ENCODE data around the gene SYNPR. TPM values are rescaled to one million over a fixed set of nuclear protein-coding genes. Genes with fewer than 3 reads are reported as not detected.
"Not testable (repeated sequence)": the region's sequence is repeated elsewhere in the genome, so short reads cannot be mapped to it uniquely, and the experiment has no call there.

Gene SYNPR
- total and polyA plus RNA-seq, 11 donors, result 0.11 to 1.0 (median 0.41) TPM; not detected in 7

DNA sequence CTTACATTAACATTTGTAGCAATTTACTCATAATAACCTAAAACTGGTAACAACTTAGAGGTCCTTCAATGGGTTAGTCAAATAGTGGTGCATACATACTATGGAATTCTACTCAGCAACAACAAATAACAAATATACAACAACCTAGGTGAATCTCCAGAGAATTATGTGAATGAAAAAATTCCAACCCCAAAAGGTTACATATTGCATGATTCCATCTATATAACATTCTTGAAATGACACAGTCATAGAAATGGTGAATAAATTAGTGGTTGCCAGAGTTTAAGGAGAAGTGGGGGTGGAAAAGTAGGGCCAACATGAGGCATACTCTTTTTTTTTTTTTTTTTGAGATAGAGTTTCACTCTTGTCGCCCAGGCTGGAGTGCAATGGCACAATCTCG is 361.7 kb downstream of the SYNPR start:
- H3K27me3 ChIP-seq, result peaks cover 0 to 2% (median 0%) of the 10 kb centered on the region in 9 donors
- ATAC-seq, result no peak
- no peaks in the 10 kb centered on the region for H3K4me1 ChIP-seq
- 82 to 93% (median 85%) methylated on average over 2 of the region's 2 CpGs for WGBS, 4 donors
- no peaks in the 10 kb centered on the region for H3K36me3 ChIP-seq
- no peak for DNase-seq
- intact Hi-C loops (cut with DNase I), result no loop called here
- no peak overlapping the region for H3K27ac ChIP-seq
- peaks cover 0 to 8% (median 0%) of the 10 kb centered on the region in 12 donors for H3K9me3 ChIP-seq
- no peak overlapping the region for H3K4me3 ChIP-seq
- TF ChIP-seq, protein P1, sequence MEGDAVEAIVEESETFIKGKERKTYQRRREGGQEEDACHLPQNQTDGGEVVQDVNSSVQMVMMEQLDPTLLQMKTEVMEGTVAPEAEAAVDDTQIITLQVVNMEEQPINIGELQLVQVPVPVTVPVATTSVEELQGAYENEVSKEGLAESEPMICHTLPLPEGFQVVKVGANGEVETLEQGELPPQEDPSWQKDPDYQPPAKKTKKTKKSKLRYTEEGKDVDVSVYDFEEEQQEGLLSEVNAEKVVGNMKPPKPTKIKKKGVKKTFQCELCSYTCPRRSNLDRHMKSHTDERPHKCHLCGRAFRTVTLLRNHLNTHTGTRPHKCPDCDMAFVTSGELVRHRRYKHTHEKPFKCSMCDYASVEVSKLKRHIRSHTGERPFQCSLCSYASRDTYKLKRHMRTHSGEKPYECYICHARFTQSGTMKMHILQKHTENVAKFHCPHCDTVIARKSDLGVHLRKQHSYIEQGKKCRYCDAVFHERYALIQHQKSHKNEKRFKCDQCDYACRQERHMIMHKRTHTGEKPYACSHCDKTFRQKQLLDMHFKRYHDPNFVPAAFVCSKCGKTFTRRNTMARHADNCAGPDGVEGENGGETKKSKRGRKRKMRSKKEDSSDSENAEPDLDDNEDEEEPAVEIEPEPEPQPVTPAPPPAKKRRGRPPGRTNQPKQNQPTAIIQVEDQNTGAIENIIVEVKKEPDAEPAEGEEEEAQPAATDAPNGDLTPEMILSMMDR (IDR thresholded peaks at IDR 0.05), result no peak
- TF ChIP-seq POLR2A (IDR thresholded peaks at IDR 0.05), result no peak

GRCh38 chr3:63642488-63642887 is 364.4 kb downstream of the SYNPR start:
- no peak for DNase-seq

GRCh38 chr3:63644212-63644797 is 366.2 kb downstream of the SYNPR start:
- no peak for DNase-seq
- ATAC-seq, result no peak
- peaks cover 0 to 6% (median 0%) of the 10 kb centered on the region in 12 donors for H3K9me3 ChIP-seq
- H3K36me3 ChIP-seq, result no peaks in the 10 kb centered on the region
- H3K27ac ChIP-seq, result no peak overlapping the region
- WGBS, 4 donors, result 53 to 63% (median 57%) methylated on average over 5 of the region's 5 CpGs
- no peaks in the 10 kb centered on the region for H3K27me3 ChIP-seq
- intact Hi-C loops (cut with DNase I), result no loop called here
- no peak overlapping the region for H3K4me3 ChIP-seq
- TF ChIP-seq, protein P1 (IDR thresholded peaks at IDR 0.05), result no peak
- TF ChIP-seq POLR2A (IDR thresholded peaks at IDR 0.05), result no peak
- no peaks in the 10 kb centered on the region for H3K4me1 ChIP-seq

More at GRCh38 chr3:63642488-63642887, 364.4 kb downstream of the SYNPR start:
- Histone ChIP-seq H3K9me3 (peaks cover 0 to 3% (median 0%) of the 10 kb centered on the region in 12 donors), H3K4me1 (no peaks in the 10 kb centered on the region), H3K27me3 (no peaks in the 10 kb centered on the region), H3K36me3 (no peaks in the 10 kb centered on the region), H3K27ac (no peak overlapping the region), H3K4me3 (no peak overlapping the region)
- intact Hi-C loops (cut with DNase I), result no loop called here
- 36 to 81% (median 76%) methylated on average over 1 of the region's 1 CpG for WGBS, 4 donors
- TF ChIP-seq, protein P1 (IDR thresholded peaks at IDR 0.05), result no peak
- TF ChIP-seq POLR2A (IDR thresholded peaks at IDR 0.05), result no peak
- no peak for ATAC-seq

- H3K27me3 ChIP-seq; H3K4me3 ChIP-seq; H3K36me3 ChIP-seq; intact Hi-C loops (cut with DNase I); H3K4me1 ChIP-seq; ATAC-seq; H3K9me3 ChIP-seq; H3K27ac ChIP-seq; DNase-seq: not testable (repeated sequence)
- 57 to 70% (median 61%) methylated on average over 25 of the region's 25 CpGs for WGBS, 4 donors
These were observed 367.0 kb downstream of the SYNPR start for GRCh38 chr3:63644928-63645781.

Data from heart left ventricle (tissue), 16 donors.